HG02840 (cell line): ENCODE data around the gene ALPI.
"Not testable (repeated sequence)": the region's sequence is repeated elsewhere in the genome, so short reads cannot be mapped to it uniquely, and the experiment has no call there.

Experiments
- ATAC-seq: cut with Tn5 transposase; IDR thresholded peaks from one replicate; pipeline ENCODE4 v1.9.1; 2021; ENCODE audit warnings: mild to moderate bottlenecking, moderate library complexity, moderate number of reproducible peaks; ENCODE audit not compliant: unreplicated experiment, low FRiP score

The ALPI gene

GRCh38 chr2:232441147-232441651, 14.8 kb upstream of the ALPI start:
- ATAC-seq: no peak

DNA sequence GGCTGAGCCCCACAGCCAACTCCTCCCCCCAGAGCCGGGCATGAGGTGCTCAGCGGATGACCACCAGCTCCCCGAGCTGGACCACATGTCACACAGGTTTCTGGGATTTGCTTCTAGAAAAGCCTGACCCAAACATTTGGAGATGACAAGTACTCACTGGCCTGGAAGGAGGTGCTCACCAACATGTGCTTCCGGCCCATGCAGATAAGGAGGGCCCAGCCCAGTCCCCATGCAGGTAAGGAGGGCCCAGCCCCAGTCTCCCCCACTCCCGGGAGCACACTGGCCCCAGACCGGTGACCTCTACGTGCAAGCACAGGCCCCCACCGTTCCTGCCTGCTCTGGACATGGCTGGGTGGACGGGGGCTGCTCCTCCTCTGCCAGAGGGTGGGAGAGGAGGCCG, 14.0 kb upstream of the ALPI start:
- not testable (repeated sequence) for ATAC-seq

DNA sequence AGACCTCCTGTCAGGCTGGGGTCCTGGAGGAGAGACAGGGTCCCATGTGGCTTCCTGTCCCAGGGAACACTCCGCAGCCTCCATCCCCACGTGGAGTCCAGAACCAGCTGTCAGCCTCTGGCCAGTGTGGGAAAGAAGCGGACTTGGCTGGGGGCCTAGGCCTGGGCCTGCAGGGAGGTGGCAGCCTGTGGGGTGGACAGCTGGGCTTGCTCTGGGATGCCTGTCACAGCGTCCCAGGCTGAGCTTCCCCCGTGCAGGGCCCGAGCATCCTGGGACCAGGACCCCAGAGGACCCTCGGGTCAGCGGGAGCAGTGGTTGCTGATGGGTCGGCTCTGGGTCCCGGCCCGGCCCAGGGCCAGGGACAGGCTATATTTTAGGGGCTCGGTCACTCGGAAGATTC, 13.5 kb upstream of the ALPI start:
- not testable (repeated sequence) for ATAC-seq

DNA sequence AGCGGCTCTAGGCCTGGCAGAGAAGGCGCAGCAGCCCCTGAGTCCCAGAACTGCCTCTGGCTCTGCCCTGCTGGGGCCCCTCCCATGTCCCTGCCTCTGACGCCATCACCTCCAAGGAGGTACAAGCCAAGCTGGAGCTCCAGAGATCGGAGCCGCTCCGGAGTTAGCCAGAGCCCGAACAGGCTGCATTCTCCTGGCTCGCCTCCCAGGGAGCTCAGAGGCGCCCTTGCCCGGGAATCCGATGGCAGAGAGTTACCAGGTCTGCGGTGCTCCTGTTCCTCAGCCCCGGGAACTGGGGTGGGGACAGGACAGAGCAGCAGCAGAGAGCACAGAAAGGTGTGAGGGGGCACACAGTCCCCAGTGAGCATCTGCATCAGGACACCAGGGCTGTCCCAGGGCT, 12.9 kb upstream of the ALPI start:
- ATAC-seq: not testable (repeated sequence)

GRCh38 chr2:232443669-232444408, 12.1 kb upstream of the ALPI start:
- ATAC-seq: not testable (repeated sequence)

DNA sequence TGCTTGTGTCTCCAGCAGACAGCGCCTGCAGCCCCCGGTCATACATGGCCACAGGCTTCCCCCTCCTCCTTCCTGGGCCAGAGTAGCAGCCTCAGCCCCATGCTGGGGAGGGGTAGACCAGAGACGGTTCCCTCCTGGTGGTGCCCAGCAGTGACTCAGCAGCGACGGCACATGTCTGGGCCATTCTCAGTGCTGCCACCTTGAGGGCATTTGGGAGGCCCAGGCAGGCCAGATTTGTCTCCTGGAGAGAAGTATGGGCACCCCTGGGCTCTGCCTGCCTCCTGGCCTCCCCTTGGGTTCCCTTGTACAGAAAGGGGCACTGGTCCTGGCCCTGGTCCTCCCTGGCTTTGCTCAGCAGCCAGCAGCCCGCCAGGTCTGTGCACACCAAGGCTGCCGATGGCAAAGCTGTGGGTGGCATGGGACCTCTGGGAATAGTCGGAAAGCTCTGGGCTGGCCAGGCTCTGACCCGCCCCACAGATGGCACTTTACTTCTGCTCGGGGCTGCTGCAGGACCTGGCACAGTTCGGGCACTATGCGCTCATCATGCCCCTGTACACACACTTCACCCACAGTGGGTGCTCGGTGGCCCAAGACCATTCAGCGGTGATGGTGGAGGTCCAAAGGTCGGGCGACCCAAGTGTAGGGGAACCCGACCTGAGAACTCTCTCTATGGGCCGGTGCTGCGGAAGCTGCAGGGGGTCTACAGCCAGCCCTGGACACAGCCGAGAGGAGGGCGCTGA, 11.4 kb upstream of the ALPI start:
- no peak for ATAC-seq

GRCh38 chr2:232445149-232445885, 10.6 kb upstream of the ALPI start:
- ATAC-seq: not testable (repeated sequence)

DNA sequence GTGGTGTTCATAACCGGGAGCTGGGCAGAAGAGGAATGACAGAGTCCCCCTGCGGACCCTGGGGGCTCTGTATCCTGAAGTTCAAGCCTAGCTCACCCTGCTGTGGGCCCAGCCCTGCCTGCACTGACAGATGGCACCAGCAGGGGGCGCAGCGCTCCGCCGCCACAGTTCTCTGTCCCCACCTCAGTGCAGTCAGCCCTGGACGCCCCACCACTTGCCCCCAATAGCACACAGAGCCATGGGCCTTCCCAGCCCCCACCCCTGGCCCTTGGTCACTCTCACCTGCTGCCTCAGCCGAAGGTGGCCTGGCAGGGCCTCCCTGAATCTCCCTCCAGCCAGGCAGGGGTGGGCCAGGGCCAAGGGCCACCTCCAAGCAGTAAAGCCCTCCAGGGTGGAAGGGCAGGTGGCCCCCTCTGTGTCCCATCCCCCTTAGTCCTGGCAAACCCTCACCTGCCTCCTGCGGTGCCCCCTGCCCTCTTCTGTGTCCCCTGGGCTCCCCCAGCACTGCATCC, 9.6 kb upstream of the ALPI start:
- not testable (repeated sequence) for ATAC-seq

- no peak for ATAC-seq
Observed at GRCh38 chr2:232447091-232447620, 8.8 kb upstream of the ALPI start.

GRCh38 chr2:232447638-232448303, 8.2 kb upstream of the ALPI start:
- no peak for ATAC-seq

DNA sequence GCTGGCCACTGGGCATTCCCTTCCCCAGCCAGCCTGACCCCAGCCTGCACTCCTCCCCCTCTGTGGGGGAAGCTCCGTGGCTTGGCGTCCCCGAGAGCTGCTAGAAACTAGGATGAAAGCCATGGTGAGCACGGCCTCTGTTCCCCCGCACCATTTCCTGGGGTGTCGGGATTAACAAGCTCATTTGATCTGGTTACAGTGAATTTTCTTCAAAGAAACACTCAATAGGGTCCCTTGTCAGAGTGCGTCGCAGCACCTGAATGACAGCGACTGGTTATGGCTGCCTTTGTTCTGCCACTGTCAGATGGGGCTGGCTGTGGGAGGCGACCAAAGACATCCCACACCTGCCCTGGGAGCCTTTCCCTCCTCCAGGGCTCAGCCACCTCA, 7.7 kb upstream of the ALPI start:
- no peak for ATAC-seq

DNA sequence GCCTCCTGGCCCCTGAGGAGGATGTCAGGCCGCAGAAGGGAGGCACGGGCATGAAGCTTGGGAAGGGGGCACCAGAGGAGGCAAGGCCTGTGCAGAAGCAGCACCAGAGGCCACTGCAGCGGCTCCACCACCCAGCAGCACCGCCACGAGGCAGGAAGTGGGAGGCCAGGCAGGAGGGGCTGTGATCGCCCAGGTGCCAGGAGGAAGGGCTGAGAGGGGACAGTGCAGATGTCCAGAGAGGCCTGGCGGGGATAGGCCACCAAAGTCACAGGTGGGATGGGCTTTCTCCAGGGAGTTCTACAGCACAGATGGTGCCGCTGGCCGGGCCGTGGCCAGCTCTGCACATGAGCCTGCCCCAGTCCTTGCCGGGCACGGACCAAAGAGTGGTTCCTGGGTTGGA, 6.0 kb upstream of the ALPI start:
- no peak for ATAC-seq

- ATAC-seq: not testable (repeated sequence)
Observed at GRCh38 chr2:232451645-232452044, 4.3 kb upstream of the ALPI start.

DNA sequence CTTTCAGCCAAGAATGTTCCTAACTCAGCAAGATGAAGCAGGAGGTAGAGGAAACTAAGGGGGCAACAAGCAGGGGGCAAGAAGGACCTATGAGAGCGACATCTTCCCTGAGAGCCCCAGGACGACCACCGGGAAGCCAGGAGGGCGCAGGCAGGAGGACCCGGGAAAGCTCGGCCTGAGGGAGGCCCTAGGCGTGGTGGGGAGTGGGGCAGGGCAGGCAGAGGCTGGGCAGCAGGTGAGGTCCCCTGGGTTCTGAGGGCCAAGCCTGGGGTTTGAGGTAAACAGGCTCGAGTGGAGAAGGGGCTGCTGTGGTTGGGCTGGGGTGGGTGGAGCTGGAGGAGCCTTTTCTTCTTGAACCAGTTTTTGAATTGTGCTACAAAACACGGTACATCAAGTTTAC, 1.3 kb upstream of the ALPI start:
- ATAC-seq: no peak

DNA sequence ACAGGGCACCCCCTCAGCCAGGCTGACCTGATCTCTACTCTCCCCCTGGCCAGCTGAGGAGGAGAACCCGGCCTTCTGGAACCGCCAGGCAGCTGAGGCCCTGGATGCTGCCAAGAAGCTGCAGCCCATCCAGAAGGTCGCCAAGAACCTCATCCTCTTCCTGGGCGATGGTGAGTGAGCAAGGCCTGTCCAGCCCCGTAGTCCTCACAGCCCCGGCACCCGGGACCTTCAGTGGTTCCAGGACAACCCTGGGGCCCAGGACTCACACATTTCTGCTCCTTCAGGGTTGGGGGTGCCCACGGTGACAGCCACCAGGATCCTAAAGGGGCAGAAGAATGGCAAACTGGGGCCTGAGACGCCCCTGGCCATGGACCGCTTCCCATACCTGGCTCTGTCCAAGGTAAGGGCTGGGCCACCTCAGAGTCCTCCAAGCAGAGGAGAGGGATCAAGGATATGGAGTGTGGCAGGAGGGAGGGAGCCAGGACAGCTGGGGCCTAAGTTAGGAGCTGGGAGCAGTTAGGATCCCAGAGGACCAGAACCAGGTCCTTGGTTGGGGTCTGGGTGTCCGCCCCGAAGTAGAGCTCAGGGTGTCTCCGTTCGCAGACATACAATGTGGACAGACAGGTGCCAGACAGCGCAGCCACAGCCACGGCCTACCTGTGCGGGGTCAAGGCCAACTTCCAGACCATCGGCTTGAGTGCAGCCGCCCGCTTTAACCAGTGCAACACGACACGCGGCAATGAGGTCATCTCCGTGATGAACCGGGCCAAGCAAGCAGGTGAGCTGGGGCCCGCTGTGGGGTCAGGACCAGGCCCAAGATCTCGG, 555 bp downstream of the ALPI start:
- no peak for ATAC-seq

DNA sequence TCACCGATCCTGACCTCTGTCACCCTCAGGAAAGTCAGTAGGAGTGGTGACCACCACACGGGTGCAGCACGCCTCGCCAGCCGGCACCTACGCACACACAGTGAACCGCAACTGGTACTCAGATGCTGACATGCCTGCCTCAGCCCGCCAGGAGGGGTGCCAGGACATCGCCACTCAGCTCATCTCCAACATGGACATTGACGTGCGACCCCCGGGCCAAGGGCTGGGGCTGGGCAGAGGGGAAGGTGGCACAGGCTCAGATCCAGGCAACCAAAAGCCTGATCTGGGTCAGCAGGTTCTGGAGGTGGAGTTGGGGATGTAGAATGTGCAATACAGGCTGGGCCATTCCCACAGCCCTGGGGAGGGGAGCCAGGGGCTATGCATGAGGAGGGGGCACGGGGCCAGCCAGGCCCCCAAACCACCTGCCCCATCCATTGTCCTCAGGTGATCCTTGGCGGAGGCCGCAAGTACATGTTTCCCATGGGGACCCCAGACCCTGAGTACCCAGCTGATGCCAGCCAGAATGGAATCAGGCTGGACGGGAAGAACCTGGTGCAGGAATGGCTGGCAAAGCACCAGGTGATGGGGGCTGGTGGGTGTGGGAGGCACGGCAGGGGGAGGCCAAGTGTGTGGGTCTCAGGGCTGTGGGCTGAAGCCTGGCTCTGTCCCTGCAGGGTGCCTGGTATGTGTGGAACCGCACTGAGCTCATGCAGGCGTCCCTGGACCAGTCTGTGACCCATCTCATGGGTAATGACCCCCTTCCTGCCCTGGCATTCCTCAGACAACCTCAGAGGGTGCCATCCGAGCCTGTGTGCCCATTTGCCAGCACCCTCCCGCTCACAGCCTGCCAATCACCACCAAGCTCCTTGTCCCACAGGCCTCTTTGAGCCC, 1.4 kb downstream of the ALPI start:
- ATAC-seq: no peak

- no peak for ATAC-seq
Observed at GRCh38 chr2:232458051-232458660, 2.2 kb downstream of the ALPI start.
